Activated CD4-positive, CD25-positive, alpha-beta regulatory T cell (primary cell): Measurements from ENCODE around the gene TRPM1.

Experiments
- DNase-seq, 4 experiments: peaks; one replicate each; lab custom pipeline; 2025; lab: John Stamatoyannopoulos, UW

The TRPM1 gene

DNA sequence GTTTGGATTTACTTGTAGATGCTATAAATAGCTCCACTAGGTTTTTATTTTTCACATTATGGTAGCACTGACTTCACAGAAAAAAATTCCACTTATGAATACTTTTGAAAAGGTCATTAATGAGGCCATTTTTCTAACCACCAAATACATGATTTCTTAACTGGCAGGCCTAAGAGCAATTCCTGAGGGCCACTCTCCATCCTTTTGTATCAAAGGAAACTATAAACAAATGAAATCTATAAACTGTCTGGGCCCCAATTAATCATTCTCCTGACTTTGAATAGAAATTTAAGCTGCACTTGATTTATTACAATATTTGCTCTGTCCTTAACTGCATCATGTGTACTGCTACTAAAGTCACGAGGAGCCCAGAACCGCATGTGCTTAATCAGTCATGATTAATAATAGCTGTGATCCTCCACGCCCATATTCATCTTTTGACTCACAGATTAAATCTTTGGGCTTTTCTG is 85.0 kb downstream of the TRPM1 start:
- DNase-seq, result no peak

DNA sequence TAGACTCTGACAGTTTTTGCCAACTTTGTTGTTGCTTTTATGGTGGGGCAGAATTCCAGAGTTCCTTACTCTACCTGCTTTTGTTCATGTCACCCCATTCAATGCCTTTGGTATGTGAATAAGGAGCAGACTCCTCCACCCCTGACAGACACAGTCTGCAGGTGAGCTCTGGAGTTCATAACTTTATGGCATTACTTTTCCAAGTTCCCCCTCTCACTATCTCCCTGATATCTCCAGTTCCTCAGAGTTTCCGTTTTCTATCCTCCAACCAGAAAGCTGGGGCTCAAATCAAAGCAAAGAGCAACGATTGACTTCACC is 87.0 kb downstream of the TRPM1 start:
- no peak for DNase-seq

DNA sequence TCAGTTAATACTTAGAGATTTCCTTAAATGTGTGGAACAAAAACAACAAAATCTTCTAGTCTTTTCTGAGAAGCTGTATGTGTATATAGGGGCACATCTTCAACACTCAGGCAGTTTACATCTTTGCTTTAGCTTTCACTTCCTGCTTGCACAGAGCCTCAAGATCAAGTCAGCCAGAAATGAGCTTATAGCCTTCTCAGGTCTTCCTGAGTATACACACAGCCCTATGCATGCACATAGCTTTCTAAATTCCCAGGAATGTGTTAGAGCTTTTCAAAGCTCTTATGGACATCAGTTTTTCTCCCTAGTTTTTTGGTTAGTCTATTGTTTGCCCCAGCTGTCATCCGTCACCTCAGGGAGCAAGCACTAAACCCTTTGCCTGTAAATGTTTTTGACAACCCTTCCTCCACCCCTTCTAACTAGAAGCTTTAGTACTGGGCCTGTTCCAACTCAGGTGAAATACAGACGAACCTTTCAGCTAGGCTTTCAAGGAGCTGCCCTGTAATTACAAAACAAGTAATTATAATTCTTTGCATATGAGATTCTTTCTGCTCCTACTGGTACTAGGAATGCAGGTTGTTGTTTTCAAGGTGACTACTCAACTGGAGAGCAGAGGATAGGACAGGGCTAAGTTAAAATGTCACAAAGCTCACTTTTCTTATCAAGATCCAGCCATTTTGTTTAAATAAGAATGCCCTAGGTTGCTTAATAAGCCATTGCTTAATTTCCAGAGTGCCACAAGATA is 87.5 kb downstream of the TRPM1 start:
- DNase-seq, result no peak

DNA sequence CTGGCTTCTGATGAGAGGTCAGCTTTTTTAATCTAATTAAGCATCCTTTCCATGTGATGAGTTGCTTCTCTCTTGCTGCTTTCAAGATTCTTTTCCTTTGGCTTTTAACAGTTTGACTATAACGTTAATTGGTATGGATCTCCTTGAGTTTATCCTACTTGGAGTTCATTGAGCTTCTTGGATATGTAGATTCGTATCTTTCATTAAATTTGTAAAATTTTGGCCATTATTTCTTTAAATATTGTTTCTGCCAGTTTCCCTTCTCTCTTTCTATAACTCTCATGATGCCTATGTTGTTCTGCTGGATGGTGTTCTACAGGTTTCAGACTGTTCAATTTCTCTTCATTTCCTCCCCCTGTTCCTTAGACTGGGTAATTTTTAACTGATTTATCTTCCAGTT is 89.1 kb downstream of the TRPM1 start:
- DNase-seq, result no peak

DNA sequence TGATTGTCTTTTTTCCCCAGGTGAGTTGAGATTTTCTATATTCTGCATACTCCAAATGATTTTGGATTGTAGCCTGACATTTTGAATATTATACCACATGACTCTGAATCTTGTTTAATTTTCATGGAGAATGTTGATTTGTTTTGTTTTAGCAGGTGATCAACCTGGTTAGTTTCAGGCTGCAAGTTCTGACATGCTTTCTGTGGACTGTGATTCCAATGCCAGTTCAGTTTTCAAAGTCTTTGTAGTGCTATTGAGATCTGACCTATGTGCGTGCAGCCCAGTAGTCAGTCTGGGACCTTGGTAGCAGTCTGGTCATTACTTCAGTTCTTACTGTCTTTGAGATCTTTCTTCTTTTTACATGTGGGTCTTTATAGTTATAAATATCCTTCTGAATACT is 91.5 kb downstream of the TRPM1 start:
- DNase-seq, result no peak

DNA sequence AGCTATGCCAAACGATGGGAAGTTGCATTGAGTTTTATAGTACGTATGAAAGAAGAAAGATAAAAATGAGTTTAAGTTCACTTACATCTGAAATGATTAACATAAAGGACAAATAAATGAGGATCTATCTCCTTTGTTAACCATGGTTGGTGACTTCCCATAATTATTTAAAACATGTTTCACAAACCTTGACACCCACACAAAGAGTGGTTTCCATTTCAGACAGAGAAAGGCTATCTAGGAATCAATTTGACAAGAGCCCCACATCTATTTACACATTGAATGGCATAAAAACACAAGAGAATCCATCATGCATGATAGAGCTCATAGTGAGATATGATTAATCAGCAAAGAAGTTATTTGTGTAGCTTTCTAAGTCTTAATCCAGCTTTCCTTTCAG is 95.9 kb downstream of the TRPM1 start:
- DNase-seq, result no peak

DNA sequence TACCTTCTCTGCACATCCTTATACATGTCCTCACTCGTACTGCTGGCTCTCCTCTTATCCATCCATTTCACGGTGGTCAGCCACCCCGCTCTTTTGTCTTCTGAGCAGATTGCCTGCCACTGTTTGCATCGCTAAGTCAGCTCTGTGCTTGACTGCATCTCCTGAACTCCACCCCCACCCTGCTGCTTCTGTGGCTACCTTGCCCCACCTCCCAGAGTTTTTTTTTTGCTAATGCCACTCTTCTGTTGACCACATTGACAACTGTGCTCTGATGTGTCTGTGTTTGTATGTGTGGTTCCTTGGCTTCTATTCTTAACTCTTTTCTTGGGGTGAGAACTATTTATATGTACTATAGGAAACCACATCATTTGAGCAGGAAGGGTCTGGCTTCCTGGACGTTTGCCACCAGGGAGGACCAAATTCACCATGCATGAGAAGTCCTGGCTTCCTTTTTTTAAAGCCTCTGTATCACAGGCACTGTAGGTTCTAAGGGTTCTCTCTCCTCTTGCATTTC is 97.2 kb downstream of the TRPM1 start:
- no peak for DNase-seq

DNA sequence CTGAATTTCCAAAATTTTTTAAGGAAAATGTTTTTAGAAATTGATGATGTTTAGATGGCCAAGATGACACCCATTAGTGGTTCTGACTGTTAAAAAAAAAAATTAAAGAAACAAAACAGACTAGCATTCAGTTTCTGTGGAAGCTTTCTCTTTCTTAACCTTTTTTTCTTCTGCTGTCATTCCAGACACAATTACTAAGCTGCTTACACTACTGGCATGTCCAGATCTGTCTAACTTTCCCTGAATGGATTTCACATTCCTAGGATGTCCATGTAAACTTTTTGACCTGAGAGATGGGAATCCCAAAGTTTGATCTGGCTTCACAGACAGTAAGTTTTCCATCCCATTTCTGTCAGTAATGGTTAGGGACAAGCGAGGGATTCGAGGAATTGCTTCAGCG is 99.8 kb downstream of the TRPM1 start:
- DNase-seq, result no peak

DNA sequence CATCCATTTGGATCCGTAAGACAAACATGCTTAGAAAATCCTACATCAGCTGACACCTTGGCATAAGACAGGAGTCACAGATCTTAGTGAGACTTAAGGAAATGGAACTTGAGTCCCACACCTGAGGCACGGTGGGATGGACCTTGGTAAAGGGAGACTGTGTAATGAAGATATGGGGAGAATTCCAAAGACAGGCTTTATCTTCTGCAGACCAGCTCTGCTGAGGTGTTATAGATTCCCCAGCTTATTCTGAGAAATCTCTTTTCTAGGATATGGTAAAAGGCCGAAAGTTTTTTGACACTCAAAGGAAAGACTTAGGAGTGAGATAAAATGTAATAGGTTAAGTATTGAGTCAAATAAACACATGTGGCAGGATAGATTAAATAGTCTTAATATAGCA is 101.8 kb downstream of the TRPM1 start:
- DNase-seq, result no peak

DNA sequence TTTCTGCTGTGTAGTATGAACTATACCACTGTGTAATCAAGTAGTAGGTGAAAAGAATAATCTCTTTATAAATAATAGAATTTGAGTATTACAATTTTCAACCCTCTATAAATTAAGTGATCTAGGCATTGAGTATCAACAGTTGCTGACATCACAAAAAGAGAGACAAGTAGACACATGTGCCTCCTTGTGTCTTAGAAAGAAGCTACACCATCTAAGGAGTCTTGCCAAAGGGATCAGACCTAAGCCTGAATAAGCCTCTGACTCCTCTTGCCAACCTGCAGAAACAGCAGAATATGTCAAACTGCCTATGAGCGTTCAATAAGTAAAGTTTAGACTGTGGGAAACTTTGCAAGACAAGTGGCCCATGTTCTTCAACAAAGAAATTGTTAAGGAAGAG is 104.3 kb downstream of the TRPM1 start:
- DNase-seq, result no peak

DNA sequence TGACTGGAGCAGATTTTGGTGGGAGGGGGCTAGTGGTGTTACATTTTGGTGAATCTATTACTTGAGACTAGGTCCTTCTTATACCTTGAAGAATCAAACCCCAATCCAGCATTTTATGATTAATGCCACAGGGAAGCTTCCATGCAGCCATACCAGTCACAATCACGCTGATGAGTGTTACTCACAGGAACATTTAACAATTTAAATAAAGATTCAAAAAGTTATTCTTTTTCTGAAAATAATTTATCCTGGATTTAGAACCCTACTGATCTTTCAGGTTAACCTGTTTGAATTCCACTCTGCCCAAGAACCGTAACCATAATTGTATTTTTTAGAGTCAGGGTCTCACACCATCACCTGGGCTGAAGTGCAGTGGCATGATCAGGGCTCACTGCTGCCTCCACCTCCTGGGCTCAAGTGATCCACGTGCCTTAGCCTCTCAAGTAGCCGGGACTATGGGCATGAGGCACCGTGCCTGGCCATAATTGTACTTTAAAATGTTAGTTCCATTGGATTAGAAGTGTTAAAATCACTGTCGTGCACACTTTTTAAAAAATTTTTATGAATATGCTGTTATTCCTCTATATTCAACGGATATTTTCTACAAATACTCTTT is 109.2 kb downstream of the TRPM1 start:
- DNase-seq, result no peak

DNA sequence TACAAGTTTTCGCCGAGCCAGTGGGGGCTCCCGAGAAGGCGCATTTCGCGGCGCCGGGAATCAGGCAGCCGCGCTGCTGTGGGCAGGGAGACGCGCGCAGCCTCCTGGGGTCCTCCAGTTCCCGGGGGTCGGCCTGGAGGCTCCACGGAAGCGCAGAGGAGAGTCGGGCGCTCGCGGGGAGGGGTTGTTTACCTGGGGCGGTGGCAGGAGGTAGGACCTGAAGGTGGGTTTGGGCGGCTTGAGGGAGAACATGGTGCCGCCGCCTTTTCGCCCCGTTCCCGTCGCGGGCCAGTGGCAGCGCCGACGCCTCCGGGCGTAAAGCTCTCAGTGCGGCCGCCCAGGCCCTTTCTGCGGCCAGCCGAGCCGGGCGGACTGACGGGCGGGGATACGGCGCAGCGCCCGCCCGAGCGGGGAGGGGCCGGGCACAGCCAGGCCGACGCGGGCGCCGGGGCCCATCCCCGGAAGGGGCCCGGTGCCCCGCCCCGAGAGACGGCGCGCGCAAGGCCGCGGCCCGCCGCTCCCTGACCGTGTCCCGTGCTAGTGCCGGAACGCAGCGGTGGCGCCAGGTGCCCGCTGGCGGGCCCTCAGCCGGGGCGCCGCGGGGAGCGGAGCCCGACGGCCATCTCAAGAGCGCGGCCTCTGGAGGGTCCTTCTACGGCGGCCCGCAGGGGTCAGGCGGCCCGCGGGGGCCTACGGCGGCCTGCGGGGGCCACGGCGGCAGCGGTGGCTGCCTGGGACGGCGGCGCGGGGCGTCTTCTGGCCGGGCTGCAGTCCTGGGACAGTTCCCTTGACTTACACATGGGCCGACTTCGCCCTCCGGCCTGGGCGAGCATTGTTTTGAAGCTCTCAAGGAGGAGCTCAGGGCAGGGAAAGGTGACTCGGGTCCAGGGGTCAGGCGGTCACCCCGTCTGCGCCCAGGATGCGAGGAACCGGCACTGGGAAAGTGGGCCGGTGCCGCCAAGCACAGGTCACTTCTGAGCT is 110.0 kb downstream of the TRPM1 start, which contains the start of gene MTMR10:
Gene MTMR10 (minus strand): TSS at position 374 of the 981 bp plus-strand sequence. CDS start 122 bp downstream, at position 252.
- DNase-seq, result peak; percentile 46 to 63 (median 60)

DNA sequence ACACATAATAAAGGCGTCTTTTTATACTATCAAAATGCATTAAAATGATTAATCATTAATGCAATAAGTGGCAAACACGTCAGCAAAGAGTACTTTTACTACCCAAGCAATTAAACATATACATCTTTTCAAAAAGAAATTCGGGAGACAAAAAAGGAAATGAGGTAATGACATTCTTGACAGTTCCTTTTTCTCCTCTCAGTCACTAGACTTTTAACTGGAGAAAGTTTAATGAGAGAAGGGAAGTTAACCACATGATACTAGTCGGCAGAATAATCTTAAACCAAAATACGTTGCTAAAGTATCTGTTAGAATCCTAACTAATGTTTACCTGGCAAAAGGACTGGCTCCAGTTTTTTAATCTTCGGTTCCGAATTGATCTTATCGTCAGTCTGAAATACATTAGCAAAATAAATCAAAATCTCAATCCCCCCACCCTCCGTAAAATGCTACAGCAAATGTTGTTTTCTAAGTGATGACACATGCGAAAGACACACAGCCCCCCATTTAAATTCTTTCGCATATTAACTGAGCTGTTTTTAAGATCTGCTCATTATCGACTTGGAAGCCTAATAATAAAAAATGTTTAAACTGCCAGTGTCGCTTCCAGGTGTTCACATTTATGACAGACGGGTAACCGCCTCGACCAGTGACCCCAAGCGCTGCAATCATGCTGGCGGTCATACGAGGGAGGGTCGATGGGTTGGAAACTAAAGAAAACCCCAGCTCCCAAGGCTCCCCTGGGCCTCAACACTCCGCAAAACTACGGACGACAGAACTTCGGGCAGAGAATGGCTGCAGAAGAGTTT is 110.9 kb downstream of the TRPM1 start:
- peak in 1 of 4 experiments; percentile 21 for DNase-seq

DNA sequence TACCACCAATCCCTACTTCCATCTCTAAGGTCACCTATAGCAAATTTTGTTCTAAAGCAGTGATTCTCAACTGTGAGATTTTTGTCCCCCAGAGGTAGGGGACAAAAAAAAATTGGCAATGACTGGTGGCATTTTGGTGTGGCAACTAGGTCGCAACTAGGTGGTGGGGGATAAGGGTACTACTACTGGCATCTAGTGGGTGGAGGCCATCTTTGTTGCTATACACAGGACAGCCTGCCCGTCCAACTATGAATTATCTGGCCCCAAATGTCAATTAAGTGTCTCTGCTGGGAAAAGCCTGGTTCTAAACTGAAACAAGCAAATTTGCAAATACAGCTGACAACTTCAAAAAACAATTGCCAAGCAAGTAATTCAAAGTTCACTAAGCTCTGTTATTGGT is 111.5 kb downstream of the TRPM1 start:
- DNase-seq, result no peak

DNA sequence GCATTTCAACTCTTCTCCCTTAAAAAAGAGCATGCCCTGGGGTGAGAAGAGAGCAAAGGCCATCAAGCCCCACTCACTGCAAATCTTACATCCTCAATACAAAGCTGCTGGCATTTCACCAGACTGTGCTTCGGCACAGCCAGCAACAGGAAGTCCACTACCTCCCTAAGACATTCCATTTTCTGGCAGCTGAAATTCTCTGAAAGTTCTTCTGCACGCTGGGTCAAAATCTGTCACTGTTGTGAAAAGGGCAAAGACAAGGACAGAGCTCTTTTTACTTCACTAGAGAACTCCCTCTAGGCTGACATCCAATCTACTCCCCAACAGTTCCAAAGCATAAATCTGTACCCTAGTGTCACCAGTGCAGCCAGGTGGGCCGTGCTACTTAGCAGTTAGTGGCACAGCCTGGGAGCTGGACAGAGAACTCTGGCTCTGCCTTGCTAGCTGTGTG is 116.4 kb downstream of the TRPM1 start:
- no peak for DNase-seq

DNA sequence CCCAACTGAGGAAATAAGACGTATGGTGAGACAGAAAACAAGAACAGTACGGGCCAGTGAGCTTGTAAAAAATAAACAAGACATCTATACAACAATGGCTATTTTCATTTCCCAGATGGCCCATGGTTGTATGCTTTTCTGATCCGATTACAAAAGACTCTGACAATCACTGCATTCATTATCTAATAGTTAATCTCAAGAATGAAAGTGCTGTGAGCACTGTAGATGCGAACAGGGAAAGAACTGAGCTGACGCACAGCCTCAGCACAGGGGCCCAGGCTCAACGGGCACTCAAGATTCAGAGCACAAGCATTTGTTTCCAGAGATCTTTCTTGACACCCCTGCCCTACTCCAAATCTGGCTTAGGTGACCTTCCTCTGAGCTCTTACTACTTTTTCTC is 117.0 kb downstream of the TRPM1 start:
- DNase-seq, result no peak

DNA sequence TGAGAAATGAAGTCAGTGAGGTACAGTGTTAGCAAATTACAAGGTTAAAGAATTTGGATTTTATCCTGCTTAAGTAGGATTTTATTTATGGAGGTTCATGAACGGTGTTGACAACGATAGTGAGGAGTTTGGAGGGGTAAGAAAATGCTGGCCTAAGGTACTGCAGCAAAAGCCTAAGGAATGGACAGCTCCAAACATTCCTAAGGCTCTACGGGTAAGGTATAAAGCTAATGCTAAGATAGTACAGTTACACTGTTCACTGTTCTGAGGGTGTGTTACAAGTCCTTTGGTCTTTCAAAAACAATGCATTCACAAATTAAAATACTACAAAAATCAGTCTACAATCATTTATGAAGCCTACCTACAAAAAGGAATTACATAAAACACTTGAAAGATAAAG is 117.4 kb downstream of the TRPM1 start:
- no peak for DNase-seq

DNA sequence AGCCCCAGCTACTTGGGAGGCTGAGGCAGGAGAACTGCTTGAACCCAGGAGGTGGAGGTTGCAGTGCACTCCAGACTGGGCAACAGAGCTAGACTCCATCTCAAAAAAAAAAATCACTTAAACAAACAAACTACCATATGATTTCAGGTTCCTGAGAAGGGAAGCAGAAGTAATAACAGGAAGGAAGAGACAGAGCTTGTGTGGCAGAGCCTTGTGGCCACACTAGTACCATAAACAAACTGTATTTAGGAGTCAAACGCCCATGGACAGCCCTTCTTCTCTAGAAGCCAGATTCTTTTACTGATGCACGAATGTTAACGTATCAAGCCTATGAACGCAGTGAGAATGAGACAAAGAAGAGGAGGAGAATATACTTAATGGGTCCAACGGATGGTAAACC is 122.1 kb downstream of the TRPM1 start:
- DNase-seq, result no peak

DNA sequence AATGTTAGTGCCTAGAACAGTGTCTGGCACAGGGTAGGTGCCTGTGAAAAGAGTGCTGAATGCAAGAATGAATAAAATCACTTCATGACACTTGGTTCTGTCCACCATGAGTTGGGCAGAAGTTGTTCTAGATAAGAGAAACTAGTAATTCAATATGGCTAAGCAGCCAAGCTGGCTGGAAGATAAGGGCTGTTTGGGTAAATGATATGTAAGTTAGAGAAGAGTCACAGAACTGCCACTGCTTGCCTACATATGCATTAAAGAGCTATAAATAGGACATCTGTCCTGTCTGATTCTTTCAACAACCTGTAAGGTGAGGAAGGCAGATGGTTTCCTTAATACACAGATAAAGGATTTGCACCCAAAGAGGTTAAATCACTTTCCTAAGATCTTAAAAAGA is 123.2 kb downstream of the TRPM1 start:
- no peak for DNase-seq

DNA sequence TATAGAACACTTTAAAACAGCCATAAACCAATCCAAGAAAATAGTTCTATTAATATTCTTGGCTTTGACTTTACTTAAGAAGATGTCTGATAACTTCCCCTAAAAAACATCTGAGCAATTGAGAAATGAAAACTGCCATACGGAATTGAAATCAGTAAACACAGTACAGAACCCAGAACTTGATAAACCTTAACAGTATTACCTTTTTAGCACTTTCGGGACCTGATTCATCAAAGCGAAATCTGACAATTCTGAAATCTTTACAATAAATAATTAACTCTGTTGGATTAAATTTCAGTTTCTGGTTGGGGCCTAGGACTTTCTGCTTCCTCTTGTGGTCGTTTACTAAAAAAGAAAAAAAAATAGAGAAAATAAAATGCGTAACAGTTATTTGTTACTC is 127.4 kb downstream of the TRPM1 start:
- DNase-seq, result no peak

DNA sequence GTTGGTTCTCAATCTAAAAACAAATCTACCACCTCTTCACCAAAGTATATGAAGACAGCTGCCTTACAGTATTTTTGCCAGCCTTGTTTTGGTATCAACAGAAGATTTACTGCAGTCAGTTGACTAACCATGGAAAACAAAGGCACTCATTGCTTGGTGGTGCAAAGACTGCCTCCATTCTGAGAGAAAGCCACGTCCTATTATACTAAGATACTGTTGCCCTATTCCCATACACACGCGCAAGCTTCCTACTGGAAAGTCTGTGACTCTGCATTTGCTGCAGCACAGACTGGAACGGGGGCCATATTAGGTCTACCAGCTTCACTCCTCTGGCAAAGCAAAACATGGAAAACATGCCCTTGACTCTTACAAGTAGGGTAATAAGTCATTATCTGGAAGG is 128.1 kb downstream of the TRPM1 start:
- DNase-seq, result no peak

DNA sequence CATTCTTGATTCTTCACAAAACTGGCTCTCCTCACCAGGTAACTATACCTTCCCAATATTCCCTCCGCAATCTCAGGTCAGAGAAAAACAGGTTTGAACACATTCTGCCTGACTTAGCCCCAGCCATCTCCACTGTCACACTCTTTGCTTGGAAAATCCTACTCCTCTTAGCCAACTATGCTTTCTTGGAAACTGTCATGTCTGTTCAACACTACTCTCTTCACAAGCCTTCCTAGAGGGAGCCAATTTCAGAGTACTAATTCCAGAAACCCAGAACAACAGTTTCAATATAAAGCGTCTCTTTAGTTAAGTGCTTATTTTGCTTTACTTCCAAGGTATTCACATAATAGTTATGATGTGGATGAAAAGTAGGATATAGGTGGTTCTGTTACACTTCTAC is 131.8 kb downstream of the TRPM1 start:
- no peak for DNase-seq
